ENCODE measurements around the gene LAMC3. TPM values are rescaled to one million over a fixed set of nuclear protein-coding genes. Genes with fewer than 3 reads are reported as not detected.

LAMC3 gene
- total RNA-seq, 2 experiments from 2014 or later: 0.19 to 0.20 TPM

DNA sequence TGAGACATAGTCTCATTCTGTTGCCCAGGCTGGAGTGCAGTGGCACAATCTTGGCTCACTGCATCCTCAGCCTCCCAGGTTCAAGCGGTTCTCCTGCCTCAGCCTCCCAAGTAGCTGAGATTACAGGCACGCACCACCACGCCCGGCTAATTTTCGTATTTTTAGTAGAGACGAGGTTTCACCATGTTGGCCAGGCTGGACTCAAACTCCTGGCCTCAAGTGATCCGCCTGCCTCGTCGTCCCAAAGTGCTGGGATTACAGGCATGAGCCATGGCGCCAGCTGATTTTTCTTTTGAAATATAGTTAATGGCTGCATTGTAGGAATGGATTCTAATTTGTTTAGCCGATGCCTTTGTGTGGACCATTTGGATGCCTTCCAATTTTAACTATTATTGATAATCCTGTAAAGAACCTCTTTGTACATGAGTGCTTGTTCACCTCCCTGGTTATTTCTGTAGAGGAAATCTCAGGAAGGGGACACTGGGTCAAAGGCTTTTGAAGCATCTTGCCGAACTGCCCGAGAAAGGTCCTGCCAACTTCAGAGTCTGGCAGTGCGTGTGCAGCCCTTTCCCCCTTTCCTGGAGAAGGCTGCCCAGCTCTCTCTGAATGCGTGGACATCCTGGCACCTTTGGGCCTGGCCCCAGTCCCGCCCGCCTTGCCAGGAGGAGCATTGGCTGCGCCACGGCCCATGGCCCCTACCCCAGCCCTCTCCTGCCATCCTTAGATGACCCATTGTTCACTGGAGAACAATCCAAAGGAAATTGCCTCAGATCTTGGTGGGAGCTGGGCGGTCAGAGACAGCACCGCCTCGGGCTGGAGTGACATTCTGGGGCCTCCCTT is 107.5 kb downstream of the LAMC3 start:
- POLR2A ChIA-PET: interaction anchor here (1.0 kb wide), 1 partner anchor 9 kb away, joined by 3 read pairs; the partner anchor contains the start of gene NUP214
- DNase-seq (no peak), ATAC-seq (ENCODE audit: low read depth) (no peak)
- H3K4me1 Mint-ChIP-seq: no peaks in the 10 kb centered on the region
- no peak overlapping the region for H3K4me3 Mint-ChIP-seq
- H3K36me3 Mint-ChIP-seq: no peaks in the 10 kb centered on the region
- H3K9me3 Mint-ChIP-seq: no peaks in the 10 kb centered on the region
- peaks cover 8% of the 10 kb centered on the region for H3K27me3 Mint-ChIP-seq
- no peak overlapping the region for H3K27ac Mint-ChIP-seq

DNA sequence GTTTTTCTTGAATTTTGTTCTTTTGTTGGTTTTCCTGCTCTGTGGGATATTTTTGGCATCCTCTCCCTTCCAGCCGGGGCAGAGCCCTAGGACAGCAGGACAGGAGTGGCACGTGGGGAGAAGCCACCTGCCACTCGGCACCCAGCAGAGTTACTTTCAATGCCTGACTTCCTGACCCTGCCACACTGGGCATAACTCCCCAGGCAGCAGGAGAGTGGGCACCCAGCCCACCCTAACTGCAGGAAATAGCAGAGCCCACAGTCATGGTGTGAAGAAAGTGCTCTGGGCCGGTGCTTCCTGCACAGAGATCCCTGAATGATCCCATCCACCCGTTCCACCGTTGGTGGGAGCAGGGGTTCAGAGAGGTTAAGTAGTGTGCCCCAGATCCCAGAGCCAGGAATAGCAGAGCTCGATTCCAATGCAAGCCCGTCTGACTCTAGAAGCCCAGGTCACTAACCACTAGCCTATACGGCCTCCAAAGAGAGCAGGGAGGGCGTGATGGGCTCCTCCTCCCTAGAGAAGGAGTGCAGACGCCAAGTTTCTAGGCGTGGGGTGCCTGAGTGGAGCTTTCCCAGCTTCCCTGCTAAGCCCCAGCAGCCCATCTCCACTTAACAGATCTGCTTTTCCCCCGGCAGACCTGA is 108.3 kb downstream of the LAMC3 start:
- Mint-ChIP-seq H3K9me3 (no peaks in the 10 kb centered on the region), H3K4me3 (no peak overlapping the region), H3K4me1 (no peaks in the 10 kb centered on the region), H3K36me3 (no peaks in the 10 kb centered on the region), H3K27me3 (peaks cover 8% of the 10 kb centered on the region), H3K27ac (no peak overlapping the region)
- POLR2A ChIA-PET: no interaction called here
- ATAC-seq (ENCODE audit: low read depth) (no peak), DNase-seq (no peak)

DNA sequence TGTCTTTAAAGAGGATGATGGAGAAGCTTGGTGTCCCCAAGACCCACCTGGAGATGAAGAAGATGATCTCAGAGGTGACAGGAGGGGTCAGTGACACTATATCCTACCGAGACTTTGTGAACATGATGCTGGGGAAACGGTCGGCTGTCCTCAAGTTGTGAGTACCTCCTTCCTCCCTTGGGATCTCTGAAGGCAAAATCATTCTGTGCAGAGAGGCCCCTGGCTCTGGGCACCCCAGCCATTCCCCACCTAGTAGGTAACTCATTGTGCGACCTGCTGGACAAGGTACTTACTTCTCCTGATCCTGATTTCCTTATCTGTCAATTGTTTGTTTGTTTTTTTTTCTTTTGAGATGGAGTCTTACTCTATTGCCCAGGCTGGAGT is 108.8 kb downstream of the LAMC3 start:
- Mint-ChIP-seq H3K4me3 (no peak overlapping the region), H3K4me1 (no peaks in the 10 kb centered on the region), H3K36me3 (no peaks in the 10 kb centered on the region), H3K27me3 (peaks cover 8% of the 10 kb centered on the region), H3K27ac (no peak overlapping the region), H3K9me3 (no peaks in the 10 kb centered on the region)
- no peak for ATAC-seq (ENCODE audit: low read depth)
- POLR2A ChIA-PET: no interaction called here
- no peak for DNase-seq

DNA sequence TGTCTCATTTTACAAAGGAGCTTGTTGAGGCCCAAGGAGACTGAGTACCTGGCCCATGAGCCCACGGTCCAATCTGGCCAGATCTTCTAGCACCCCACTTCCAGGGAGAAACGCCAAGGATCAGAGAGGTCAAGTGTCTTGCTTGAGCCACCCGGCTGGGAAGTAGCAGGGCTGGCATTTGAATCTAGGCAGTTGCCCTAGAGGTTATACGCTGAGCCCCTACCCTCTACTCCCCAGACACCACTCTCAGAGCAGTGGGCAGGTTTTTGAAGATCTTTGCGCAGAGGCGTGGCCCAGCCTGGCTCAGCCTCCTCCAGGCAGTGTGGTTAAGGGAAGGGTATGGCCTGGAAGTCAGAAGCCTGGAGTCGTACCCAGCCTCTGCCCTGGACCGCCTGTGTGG is 110.6 kb downstream of the LAMC3 start:
- no peaks in the 10 kb centered on the region for H3K36me3 Mint-ChIP-seq
- peaks cover under 1% of the 10 kb centered on the region for H3K4me1 Mint-ChIP-seq
- POLR2A ChIA-PET: no interaction called here
- no peak overlapping the region for H3K4me3 Mint-ChIP-seq
- ATAC-seq (ENCODE audit: low read depth) (no peak), DNase-seq (no peak)
- peaks cover 6% of the 10 kb centered on the region for H3K27me3 Mint-ChIP-seq
- H3K27ac Mint-ChIP-seq: no peak overlapping the region
- H3K9me3 Mint-ChIP-seq: no peaks in the 10 kb centered on the region

DNA sequence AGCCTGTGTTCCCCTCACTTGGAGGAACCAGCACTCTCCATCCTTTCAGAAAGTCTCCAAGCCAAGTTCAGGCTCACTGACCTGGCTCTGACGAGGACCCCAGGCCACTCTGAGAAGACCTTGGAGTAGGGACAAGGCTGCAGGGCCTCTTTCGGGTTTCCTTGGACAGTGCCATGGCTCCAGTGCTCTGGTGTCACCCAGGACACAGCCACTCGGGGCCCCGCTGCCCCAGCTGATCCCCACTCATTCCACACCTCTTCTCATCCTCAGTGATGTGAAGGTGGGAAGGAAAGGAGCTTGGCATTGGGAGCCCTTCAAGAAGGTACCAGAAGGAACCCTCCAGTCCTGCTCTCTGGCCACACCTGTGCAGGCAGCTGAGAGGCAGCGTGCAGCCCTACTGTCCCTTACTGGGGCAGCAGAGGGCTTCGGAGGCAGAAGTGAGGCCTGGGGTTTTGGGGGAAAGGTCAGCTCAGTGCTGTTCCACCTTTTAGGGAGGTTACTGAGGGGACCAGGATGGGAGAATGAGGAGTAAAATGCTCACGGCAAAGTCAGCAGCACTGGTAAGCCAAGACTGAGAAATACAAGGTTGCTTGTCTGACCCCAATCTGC is 111.8 kb downstream of the LAMC3 start:
- H3K4me1 Mint-ChIP-seq: peaks cover 3% of the 10 kb centered on the region
- no peaks in the 10 kb centered on the region for H3K9me3 Mint-ChIP-seq
- ATAC-seq (ENCODE audit: low read depth) (no peak), DNase-seq (no peak)
- POLR2A ChIA-PET: no interaction called here
- no peak overlapping the region for H3K4me3 Mint-ChIP-seq
- H3K27me3 Mint-ChIP-seq: peaks cover 6% of the 10 kb centered on the region
- H3K27ac Mint-ChIP-seq: no peak overlapping the region
- no peaks in the 10 kb centered on the region for H3K36me3 Mint-ChIP-seq

DNA sequence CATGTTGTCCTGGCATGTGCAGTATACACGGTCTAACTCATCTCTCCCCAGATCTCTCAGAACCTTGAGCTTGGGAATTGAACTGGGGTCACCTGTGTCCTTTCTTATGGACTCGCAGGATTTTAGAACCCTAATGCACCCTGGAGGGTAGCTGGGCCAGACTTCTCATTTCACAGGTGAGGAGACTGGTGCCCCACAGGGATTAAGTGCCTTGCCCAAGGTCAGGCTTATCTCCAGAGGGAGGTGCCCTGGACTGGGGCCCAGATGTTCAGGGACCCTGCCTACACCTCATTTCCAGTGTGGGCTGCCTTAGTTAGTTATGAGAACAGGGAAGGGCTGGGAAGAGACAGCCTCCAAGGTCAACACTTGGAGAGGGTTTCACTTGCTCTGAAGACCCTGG is 112.4 kb downstream of the LAMC3 start:
- no peak overlapping the region for H3K4me3 Mint-ChIP-seq
- H3K27ac Mint-ChIP-seq: no peak overlapping the region
- H3K27me3 Mint-ChIP-seq: peaks cover 2% of the 10 kb centered on the region
- POLR2A ChIA-PET: no interaction called here
- ATAC-seq (ENCODE audit: low read depth): no peak
- H3K4me1 Mint-ChIP-seq: peaks cover 8% of the 10 kb centered on the region
- no peaks in the 10 kb centered on the region for H3K9me3 Mint-ChIP-seq
- no peaks in the 10 kb centered on the region for H3K36me3 Mint-ChIP-seq
- DNase-seq: no peak

DNA sequence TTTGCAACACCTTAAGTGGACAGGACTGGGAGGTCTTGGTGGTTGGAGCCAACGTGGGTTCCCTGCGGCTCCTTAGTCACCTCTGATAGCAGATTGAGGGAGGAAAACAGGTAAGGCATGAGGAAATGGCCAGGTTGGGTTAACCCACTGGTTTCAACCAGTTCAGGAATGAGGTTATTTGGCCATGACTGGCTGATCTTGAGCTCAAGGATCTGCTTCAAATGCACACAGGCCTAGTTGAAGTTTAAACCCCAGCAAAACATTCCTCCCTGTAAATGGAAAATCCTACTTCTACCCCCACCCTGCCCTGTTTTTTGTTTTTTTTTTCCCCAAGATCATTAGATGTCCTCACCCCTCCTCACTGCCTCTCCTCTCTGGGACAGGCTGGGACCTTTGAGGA is 113.2 kb downstream of the LAMC3 start:
- H3K4me3 Mint-ChIP-seq: no peak overlapping the region

DNA sequence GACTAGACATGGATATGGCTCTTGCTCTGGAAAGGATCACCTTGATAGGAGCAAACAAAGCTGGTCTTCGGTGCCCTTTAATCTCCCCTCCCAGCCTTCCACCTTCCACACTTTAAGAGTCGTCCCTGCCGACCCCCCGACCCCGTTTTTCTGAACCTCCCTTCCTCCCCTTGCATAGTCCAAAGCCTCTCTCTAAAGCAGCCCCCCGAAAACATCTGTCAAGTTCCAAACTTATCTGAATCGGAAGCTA is 116.0 kb downstream of the LAMC3 start:
- POLR2A ChIA-PET: interaction anchor here (0.6 to 1.5 kb wide), 17 partner anchors 9 to 620 kb away, joined by 3 to 9 read pairs (median 3); no protein-coding TSS in a partner anchor
- ATAC-seq (ENCODE audit: low read depth) (no peak), DNase-seq (peak; percentile 42)
- peaks cover 15% of the 10 kb centered on the region for H3K4me1 Mint-ChIP-seq
- peak overlapping the region; percentile 89 for H3K27ac Mint-ChIP-seq
- H3K4me3 Mint-ChIP-seq: peak overlapping the region; percentile 87
- H3K36me3 Mint-ChIP-seq: peaks cover 14% of the 10 kb centered on the region
- H3K9me3 Mint-ChIP-seq: no peaks in the 10 kb centered on the region
- no peaks in the 10 kb centered on the region for H3K27me3 Mint-ChIP-seq

More for the DNA sequence above, 113.2 kb downstream of the LAMC3 start:
- DNase-seq (no peak), ATAC-seq (ENCODE audit: low read depth) (no peak)
- H3K27me3 Mint-ChIP-seq: peaks cover 2% of the 10 kb centered on the region
- no peaks in the 10 kb centered on the region for H3K36me3 Mint-ChIP-seq
- H3K27ac Mint-ChIP-seq: no peak overlapping the region
- H3K9me3 Mint-ChIP-seq: no peaks in the 10 kb centered on the region
- POLR2A ChIA-PET: interaction anchor here (0.6 kb wide), 1 partner anchor 361 kb away, joined by 5 read pairs; no protein-coding TSS in a partner anchor
- peaks cover 11% of the 10 kb centered on the region for H3K4me1 Mint-ChIP-seq

DNA sequence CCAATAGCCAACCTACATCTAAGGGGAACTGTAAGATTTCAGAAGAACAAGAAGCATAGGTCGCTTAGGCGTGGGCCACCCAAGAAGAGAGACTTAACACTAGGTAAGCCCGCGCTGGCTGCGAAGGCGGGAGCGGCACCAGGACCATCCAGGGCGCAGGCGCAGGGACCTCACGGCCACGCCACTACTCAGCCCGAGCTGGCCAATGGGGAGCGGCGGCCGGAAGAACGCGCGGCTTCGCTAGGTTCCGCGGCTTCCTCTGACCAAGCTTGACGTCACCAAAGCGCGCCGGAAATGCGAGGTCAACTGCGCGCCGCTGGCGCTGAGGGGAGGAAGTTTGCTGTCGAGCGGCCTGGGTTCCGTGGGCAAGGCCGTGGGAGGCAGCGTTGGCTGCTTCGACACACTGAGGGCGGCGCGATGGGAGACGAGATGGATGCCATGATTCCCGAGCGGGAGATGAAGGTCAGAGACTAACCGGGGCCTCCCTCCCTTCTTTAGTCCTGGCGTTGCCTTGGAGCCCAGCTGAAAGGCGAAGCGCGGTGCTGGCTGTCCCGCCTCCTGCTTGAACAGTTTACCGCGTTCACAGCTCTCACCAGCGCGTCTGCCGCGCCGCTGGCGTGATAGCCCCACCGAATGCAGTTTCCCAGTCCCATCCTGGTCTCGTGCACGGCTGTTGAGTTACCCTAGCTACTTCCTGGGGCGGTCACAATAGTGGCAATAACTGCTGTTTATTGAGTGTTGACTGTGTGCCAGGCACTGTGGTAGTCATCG is 116.5 kb downstream of the LAMC3 start, which contains the start of gene NUP214:
Gene NUP214, plus strand, starts transcription at position 299 of the 771 bp plus-strand sequence. Its CDS starts 119 bp downstream, at position 418.
- ATAC-seq (ENCODE audit: low read depth) (peak; percentile 100), DNase-seq (peak; percentile 100)
- Mint-ChIP-seq H3K36me3 (peaks cover 14% of the 10 kb centered on the region), H3K27me3 (no peaks in the 10 kb centered on the region), H3K9me3 (no peaks in the 10 kb centered on the region), H3K27ac (peak within 1 kb of the TSS; percentile 89), H3K4me3 (peak within 1 kb of the TSS; percentile 87), H3K4me1 (peaks cover 15% of the 10 kb centered on the region)
- POLR2A ChIA-PET: interaction anchor here (0.6 to 1.5 kb wide), 21 partner anchors 8 to 619 kb away, joined by 3 to 9 read pairs (median 3); no protein-coding TSS in a partner anchor

DNA sequence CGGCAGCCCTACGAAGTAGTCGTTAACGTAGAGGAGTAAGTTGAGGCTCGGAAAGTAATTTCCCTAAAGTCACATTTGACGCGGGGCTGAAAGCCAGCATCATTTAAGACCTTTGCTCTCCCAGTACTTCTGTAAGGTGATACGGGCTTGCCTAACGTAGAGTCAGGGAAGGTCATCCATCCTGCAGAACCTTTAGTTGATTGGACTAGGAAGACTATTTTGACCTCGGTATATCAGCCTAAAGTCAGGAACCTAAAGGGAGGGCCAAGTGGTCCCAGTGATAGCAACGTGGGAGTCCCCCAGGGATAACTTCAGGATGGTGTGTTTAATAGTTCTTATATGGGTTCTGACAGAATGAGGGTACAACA is 117.1 kb downstream of the LAMC3 start:
- Mint-ChIP-seq H3K4me1 (peaks cover 15% of the 10 kb centered on the region), H3K9me3 (no peaks in the 10 kb centered on the region), H3K27ac (peak overlapping the region; percentile 89), H3K27me3 (no peaks in the 10 kb centered on the region), H3K4me3 (peak overlapping the region; percentile 87), H3K36me3 (peaks cover 14% of the 10 kb centered on the region)
- POLR2A ChIA-PET: interaction anchor here (0.7 to 1.5 kb wide), 4 partner anchors 8 to 149 kb away, joined by 3 to 8 read pairs (median 4); no protein-coding TSS in a partner anchor
- ATAC-seq (ENCODE audit: low read depth) (no peak), DNase-seq (no peak)

DNA sequence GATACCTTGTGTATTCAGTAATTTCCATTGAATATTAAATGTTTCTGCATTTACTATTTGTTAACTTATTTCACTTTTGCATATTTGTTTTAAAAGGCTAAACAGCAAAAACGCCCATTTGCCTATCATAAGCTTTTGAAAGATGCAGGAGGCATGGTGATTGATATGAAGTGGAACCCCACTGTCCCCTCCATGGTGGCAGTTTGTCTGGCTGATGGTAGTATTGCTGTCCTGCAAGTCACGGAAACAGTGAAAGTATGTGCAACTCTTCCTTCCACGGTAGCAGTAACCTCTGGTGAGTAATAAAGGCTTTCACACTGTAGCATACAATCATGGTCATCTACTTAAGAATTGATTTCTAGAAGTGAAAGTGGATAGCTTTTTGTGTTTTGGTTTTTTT is 120.2 kb downstream of the LAMC3 start:
- Mint-ChIP-seq H3K27me3 (no peaks in the 10 kb centered on the region), H3K4me1 (peaks cover 15% of the 10 kb centered on the region), H3K27ac (no peak overlapping the region), H3K36me3 (peaks cover 23% of the 10 kb centered on the region), H3K9me3 (no peaks in the 10 kb centered on the region), H3K4me3 (no peak overlapping the region)
- DNase-seq (no peak), ATAC-seq (ENCODE audit: low read depth) (no peak)
- POLR2A ChIA-PET: no interaction called here

DNA sequence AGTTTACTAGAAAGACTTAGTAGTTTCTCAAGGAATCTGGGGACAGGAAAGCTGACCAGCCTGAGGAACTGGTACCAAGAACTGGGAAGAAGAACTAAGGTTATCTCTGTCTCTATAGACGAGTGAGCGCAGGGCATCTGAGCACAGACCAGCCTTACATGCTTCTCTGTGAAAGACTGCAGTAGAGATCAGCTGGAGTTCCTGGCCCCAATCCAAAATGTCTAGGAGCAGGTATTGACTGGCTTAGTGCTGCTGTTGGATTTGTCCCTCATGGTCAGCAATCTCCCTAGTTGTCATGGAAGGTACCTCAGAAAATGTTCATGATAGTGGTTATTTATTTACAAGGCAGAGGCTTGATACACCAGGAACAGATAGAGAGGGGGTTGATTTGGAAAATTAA is 129.7 kb downstream of the LAMC3 start:
- H3K36me3 Mint-ChIP-seq: peaks cover 9% of the 10 kb centered on the region
- no peak overlapping the region for H3K27ac Mint-ChIP-seq
- no peaks in the 10 kb centered on the region for H3K27me3 Mint-ChIP-seq
- H3K9me3 Mint-ChIP-seq: no peaks in the 10 kb centered on the region
- no peaks in the 10 kb centered on the region for H3K4me1 Mint-ChIP-seq
- DNase-seq: no peak
- POLR2A ChIA-PET: no interaction called here
- H3K4me3 Mint-ChIP-seq: no peak overlapping the region
- no peak for ATAC-seq (ENCODE audit: low read depth)

DNA sequence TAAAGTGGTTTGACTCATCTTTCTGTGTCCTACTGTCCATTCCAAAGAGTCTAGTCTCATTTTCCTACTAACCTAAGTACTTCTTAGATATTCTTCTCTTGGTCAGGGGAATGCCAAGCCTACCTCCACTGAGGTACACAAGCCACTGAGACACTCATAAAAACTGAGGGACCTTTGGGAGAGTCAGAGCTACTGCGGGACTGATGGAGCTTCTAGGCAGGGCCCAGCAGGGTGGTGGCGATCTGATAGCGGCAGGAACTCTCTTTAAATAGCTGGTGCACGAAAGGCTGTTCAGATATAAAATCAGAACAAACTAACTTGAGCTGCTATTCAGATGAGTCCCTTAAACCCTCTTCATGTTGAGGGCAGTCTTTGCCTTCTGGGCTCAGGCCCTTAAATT is 131.1 kb downstream of the LAMC3 start:
- POLR2A ChIA-PET: no interaction called here
- Mint-ChIP-seq H3K27me3 (no peaks in the 10 kb centered on the region), H3K4me3 (no peak overlapping the region), H3K9me3 (no peaks in the 10 kb centered on the region), H3K27ac (no peak overlapping the region), H3K36me3 (peaks cover 18% of the 10 kb centered on the region), H3K4me1 (peaks cover 2% of the 10 kb centered on the region)
- no peak for ATAC-seq (ENCODE audit: low read depth)
- DNase-seq: no peak
